WTC11 (cell line): ENCODE results near the gene COL6A6. TPM values are rescaled to one million over a fixed set of nuclear protein-coding genes. Genes with fewer than 3 reads are reported as not detected.

ENCODE experiments used
- ATAC-seq: fragments of 200-7000 bp; cut with Tn5 transposase; 2 replicates; pipeline ENCODE4 v1.10.0; 2021; ENCODE audit warnings: mild to moderate bottlenecking, moderate library complexity
- CTCF ChIA-PET: fragments of 300-600 bp; sonication (Branson Sonifier 250); formaldehyde crosslinking; loops from one replicate; lab custom pipeline; 2021; ENCODE audit warnings: antibody characterized with exemption; lab: Charles Lee
- POLR2A ChIA-PET: fragments of 350-600 bp; sonication (Branson Sonifier 250); formaldehyde crosslinking; loops from one replicate; lab custom pipeline; 2021; ENCODE audit warnings: antibody characterized with exemption; lab: Charles Lee
- DNase-seq: peaks from one replicate; pipeline ENCODE4 v3.0.0; 2021; ENCODE audit warnings: low spot score
- H3K27ac Mint-ChIP-seq: 2 replicates; pipeline ENCODE4 v1.8.0; 2021; ENCODE audit warnings: mixed read lengths
- H3K27me3 Mint-ChIP-seq: 2 replicates; pipeline ENCODE4 v1.8.0; 2021; ENCODE audit warnings: low read depth, mild to moderate bottlenecking, moderate library complexity, mixed read lengths
- H3K36me3 Mint-ChIP-seq: 2 replicates; pipeline ENCODE4 v1.8.0; 2021; ENCODE audit warnings: mixed read lengths
- H3K4me1 Mint-ChIP-seq: 2 replicates; pipeline ENCODE4 v1.8.0; 2022; ENCODE audit warnings: mixed read lengths
- H3K4me3 Mint-ChIP-seq: 2 replicates; pipeline ENCODE4 v1.8.0; 2021; ENCODE audit warnings: mild to moderate bottlenecking, moderate library complexity, mixed read lengths
- H3K9me3 Mint-ChIP-seq: 2 replicates; pipeline ENCODE4 v1.8.0; 2021; ENCODE audit warnings: mixed read lengths
- ELF4 ChIP-seq: sonication (generic); formaldehyde crosslinking; IDR thresholded peaks from 2 replicates; pipeline ENCODE4 v1.8.1; 2022; ENCODE audit warnings: low read depth, mild to moderate bottlenecking, moderate library complexity, missing genetic modification reagents
- NFE2L1 ChIP-seq: sonication (generic); formaldehyde crosslinking; IDR thresholded peaks from 2 replicates; pipeline ENCODE4 v1.8.1; 2023; ENCODE audit warnings: missing genetic modification reagents
- NFYB ChIP-seq: sonication (generic); formaldehyde crosslinking; conservative IDR thresholded peaks from 2 replicates; pipeline ENCODE4 v1.8.0; 2022; ENCODE audit warnings: low read depth, missing genetic modification reagents
- NR1H2 ChIP-seq: sonication (generic); formaldehyde crosslinking; IDR thresholded peaks from 2 replicates; pipeline ENCODE4 v1.9.0; 2021; ENCODE audit warnings: mild to moderate bottlenecking, moderate library complexity, missing genetic modification reagents
- RORB ChIP-seq: fragments of 250-450 bp; sonication (Bioruptor Pico); IDR thresholded peaks from 2 replicates; pipeline ENCODE4 v1.9.0; 2021; ENCODE audit warnings: mild to moderate bottlenecking
- SOX15 ChIP-seq: fragments of 250-450 bp; sonication (Bioruptor Pico); IDR thresholded peaks from 2 replicates; pipeline ENCODE4 v1.9.0; 2021; ENCODE audit warnings: mild to moderate bottlenecking
- ZBTB21 ChIP-seq: sonication (generic); formaldehyde crosslinking; IDR thresholded peaks from 2 replicates; pipeline ENCODE4 v1.8.1; 2023; ENCODE audit warnings: mild to moderate bottlenecking, missing genetic modification reagents, borderline replicate concordance
- ZNF138 ChIP-seq: sonication (generic); formaldehyde crosslinking; conservative IDR thresholded peaks from 2 replicates; pipeline ENCODE4 v1.8.1; 2022; ENCODE audit warnings: mild to moderate bottlenecking, moderate library complexity, missing genetic modification reagents
- ZNF219 ChIP-seq: sonication (generic); formaldehyde crosslinking; IDR thresholded peaks from 2 replicates; pipeline ENCODE4 v1.8.0; 2023; ENCODE audit warnings: missing genetic modification reagents, mild to moderate bottlenecking, borderline replicate concordance
- ZNF317 ChIP-seq: sonication (generic); formaldehyde crosslinking; IDR thresholded peaks from 2 replicates; pipeline ENCODE4 v1.8.1; 2023; ENCODE audit warnings: low read depth, mild to moderate bottlenecking, moderate library complexity, missing genetic modification reagents, borderline replicate concordance
- total RNA-seq: library from RNA; stranded (reverse); gene quantifications from 3 replicates; pipeline ENCODE4 v1.2.3, GENCODE V29; 2021
- TF ChIP-seq, protein P1 (sequence below): sonication (generic); formaldehyde crosslinking; IDR thresholded peaks from 2 replicates; pipeline ENCODE4 v1.8.0; 2022; ENCODE audit warnings: missing genetic modification reagents
- TF ChIP-seq, protein P2 (sequence below): sonication (generic); formaldehyde crosslinking; IDR thresholded peaks from 2 replicates; pipeline ENCODE4 v1.8.0; 2023; ENCODE audit warnings: missing genetic modification reagents
- TF ChIP-seq, protein P3 (sequence below): sonication (generic); formaldehyde crosslinking; conservative IDR thresholded peaks from 2 replicates; pipeline ENCODE4 v1.8.1; 2023; ENCODE audit warnings: mild to moderate bottlenecking, low read depth, missing genetic modification reagents, moderate library complexity
- TF ChIP-seq, protein P4 (sequence below): sonication (generic); formaldehyde crosslinking; conservative IDR thresholded peaks from 2 replicates; pipeline ENCODE4 v1.8.1; 2022; ENCODE audit warnings: mild to moderate bottlenecking, missing genetic modification reagents
- TF ChIP-seq, protein P5 (sequence below): sonication (generic); formaldehyde crosslinking; IDR thresholded peaks from 2 replicates; pipeline ENCODE4 v1.8.0; 2023; ENCODE audit warnings: missing genetic modification reagents, mild to moderate bottlenecking, borderline replicate concordance
- TF ChIP-seq, protein P6 (sequence below): sonication (generic); formaldehyde crosslinking; IDR thresholded peaks from 2 replicates; pipeline ENCODE4 v1.8.1; 2022; ENCODE audit warnings: low read depth, missing genetic modification reagents, borderline replicate concordance
- TF ChIP-seq, protein P7 (sequence below): sonication (generic); formaldehyde crosslinking; IDR thresholded peaks from 2 replicates; pipeline ENCODE4 v1.8.1; 2023; ENCODE audit warnings: mild to moderate bottlenecking, missing genetic modification reagents, borderline replicate concordance

Gene COL6A6
- total RNA-seq, 1 experiment from 2014 or later = 0.09 TPM

DNA sequence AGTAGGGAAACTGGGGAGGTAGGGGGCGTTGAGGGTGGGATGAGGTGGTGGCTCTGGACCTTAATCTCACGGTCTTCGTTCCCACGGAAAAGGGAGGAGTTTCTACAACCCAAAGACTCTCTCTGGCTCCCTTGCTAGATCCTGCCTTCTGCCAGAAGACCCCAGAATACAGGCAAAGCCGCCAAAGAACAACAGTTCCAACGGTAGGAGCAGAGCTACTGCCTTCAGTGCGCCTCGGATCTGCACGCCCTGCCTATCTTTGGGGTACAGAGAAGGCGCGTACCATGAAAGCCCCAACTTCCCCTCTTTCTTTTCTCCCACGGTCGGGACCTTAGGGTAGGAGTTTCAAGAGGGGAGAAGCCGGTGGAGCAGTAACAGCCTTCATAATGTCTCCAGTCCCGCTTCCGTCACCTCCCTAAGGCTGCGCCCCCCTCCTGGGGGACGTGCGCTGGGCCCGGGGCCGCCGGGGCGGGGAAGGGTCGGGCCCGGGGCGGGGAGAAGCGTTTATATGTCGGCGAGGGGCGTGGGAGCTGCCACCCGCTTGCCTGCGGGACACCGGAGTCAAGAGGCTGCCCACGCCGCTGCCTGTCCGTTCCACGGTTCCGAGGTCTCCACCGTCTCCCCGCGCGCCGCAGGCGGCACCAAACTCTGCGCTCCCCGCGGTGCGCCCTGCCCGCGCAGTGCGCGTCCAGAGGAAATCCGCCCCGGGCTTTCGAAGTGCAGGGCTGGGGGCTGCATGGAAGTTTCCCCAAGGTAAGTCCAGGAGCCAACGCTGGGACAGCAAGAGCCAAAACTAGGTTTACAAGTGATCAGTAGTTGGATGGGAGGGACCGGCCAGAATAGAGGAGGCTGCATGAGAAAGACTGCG is at the start of gene COL6A6 (continued):
- TF ChIP-seq, protein P1, sequence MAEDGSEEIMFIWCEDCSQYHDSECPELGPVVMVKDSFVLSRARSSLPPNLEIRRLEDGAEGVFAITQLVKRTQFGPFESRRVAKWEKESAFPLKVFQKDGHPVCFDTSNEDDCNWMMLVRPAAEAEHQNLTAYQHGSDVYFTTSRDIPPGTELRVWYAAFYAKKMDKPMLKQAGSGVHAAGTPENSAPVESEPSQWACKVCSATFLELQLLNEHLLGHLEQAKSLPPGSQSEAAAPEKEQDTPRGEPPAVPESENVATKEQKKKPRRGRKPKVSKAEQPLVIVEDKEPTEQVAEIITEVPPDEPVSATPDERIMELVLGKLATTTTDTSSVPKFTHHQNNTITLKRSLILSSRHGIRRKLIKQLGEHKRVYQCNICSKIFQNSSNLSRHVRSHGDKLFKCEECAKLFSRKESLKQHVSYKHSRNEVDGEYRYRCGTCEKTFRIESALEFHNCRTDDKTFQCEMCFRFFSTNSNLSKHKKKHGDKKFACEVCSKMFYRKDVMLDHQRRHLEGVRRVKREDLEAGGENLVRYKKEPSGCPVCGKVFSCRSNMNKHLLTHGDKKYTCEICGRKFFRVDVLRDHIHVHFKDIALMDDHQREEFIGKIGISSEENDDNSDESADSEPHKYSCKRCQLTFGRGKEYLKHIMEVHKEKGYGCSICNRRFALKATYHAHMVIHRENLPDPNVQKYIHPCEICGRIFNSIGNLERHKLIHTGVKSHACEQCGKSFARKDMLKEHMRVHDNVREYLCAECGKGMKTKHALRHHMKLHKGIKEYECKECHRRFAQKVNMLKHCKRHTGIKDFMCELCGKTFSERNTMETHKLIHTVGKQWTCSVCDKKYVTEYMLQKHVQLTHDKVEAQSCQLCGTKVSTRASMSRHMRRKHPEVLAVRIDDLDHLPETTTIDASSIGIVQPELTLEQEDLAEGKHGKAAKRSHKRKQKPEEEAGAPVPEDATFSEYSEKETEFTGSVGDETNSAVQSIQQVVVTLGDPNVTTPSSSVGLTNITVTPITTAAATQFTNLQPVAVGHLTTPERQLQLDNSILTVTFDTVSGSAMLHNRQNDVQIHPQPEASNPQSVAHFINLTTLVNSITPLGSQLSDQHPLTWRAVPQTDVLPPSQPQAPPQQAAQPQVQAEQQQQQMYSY (CRISPR knock-in tag) = peak; percentile 94

DNA sequence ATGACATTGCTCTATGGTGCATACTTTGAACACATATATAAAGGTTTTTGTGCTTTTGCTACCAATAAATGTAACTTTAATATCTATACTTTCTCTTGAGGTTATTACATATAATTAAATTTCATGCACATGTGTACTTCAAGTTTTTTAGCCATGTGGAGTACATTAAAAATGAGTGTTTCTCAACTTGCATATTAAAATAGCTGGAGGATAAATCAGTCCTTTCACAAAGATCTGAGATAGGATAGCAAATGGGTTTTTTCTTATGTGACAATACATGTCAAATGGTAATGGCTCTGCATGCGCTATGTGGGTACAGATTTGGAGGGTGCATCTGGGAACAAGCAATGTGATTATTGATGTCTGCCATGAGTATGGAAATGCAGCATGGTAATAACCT is 48.7 kb upstream of the COL6A6 start:
- H3K27ac Mint-ChIP-seq = no peak overlapping the region
- no peaks in the 10 kb centered on the region for H3K27me3 Mint-ChIP-seq
- no peak overlapping the region for H3K4me3 Mint-ChIP-seq
- 0 out of 2 replicates have a peak, but pooled peaks cover 2% of the 10 kb centered on the region for H3K4me1 Mint-ChIP-seq
- no peaks in the 10 kb centered on the region for H3K9me3 Mint-ChIP-seq
- ChIA-PET POLR2A (no interaction called here), CTCF (no interaction called here)
- DNase-seq (no peak), ATAC-seq (no peak)
- H3K36me3 Mint-ChIP-seq = no peaks in the 10 kb centered on the region
- TF ChIP-seq ZNF219 (CRISPR knock-in tag) (no peak), NFE2L1 (no peak), NR1H2 (CRISPR knock-in tag) (no peak), RORB (CRISPR knock-in tag) (no peak), ZNF138 (CRISPR knock-in tag) (no peak), ZNF317 (CRISPR knock-in tag) (no peak), SOX15 (CRISPR knock-in tag) (no peak), NFYB (CRISPR knock-in tag) (no peak), ZBTB21 (CRISPR knock-in tag) (no peak), ELF4 (CRISPR knock-in tag) (no peak)
- TF ChIP-seq, protein P2, sequence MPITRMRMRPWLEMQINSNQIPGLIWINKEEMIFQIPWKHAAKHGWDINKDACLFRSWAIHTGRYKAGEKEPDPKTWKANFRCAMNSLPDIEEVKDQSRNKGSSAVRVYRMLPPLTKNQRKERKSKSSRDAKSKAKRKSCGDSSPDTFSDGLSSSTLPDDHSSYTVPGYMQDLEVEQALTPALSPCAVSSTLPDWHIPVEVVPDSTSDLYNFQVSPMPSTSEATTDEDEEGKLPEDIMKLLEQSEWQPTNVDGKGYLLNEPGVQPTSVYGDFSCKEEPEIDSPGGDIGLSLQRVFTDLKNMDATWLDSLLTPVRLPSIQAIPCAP (CRISPR knock-in tag) = no peak
- TF ChIP-seq, protein P3, sequence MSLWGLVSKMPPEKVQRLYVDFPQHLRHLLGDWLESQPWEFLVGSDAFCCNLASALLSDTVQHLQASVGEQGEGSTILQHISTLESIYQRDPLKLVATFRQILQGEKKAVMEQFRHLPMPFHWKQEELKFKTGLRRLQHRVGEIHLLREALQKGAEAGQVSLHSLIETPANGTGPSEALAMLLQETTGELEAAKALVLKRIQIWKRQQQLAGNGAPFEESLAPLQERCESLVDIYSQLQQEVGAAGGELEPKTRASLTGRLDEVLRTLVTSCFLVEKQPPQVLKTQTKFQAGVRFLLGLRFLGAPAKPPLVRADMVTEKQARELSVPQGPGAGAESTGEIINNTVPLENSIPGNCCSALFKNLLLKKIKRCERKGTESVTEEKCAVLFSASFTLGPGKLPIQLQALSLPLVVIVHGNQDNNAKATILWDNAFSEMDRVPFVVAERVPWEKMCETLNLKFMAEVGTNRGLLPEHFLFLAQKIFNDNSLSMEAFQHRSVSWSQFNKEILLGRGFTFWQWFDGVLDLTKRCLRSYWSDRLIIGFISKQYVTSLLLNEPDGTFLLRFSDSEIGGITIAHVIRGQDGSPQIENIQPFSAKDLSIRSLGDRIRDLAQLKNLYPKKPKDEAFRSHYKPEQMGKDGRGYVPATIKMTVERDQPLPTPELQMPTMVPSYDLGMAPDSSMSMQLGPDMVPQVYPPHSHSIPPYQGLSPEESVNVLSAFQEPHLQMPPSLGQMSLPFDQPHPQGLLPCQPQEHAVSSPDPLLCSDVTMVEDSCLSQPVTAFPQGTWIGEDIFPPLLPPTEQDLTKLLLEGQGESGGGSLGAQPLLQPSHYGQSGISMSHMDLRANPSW (CRISPR knock-in tag) = no peak
- TF ChIP-seq, protein P4, sequence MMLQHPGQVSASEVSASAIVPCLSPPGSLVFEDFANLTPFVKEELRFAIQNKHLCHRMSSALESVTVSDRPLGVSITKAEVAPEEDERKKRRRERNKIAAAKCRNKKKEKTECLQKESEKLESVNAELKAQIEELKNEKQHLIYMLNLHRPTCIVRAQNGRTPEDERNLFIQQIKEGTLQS = no peak
- TF ChIP-seq, protein P5, sequence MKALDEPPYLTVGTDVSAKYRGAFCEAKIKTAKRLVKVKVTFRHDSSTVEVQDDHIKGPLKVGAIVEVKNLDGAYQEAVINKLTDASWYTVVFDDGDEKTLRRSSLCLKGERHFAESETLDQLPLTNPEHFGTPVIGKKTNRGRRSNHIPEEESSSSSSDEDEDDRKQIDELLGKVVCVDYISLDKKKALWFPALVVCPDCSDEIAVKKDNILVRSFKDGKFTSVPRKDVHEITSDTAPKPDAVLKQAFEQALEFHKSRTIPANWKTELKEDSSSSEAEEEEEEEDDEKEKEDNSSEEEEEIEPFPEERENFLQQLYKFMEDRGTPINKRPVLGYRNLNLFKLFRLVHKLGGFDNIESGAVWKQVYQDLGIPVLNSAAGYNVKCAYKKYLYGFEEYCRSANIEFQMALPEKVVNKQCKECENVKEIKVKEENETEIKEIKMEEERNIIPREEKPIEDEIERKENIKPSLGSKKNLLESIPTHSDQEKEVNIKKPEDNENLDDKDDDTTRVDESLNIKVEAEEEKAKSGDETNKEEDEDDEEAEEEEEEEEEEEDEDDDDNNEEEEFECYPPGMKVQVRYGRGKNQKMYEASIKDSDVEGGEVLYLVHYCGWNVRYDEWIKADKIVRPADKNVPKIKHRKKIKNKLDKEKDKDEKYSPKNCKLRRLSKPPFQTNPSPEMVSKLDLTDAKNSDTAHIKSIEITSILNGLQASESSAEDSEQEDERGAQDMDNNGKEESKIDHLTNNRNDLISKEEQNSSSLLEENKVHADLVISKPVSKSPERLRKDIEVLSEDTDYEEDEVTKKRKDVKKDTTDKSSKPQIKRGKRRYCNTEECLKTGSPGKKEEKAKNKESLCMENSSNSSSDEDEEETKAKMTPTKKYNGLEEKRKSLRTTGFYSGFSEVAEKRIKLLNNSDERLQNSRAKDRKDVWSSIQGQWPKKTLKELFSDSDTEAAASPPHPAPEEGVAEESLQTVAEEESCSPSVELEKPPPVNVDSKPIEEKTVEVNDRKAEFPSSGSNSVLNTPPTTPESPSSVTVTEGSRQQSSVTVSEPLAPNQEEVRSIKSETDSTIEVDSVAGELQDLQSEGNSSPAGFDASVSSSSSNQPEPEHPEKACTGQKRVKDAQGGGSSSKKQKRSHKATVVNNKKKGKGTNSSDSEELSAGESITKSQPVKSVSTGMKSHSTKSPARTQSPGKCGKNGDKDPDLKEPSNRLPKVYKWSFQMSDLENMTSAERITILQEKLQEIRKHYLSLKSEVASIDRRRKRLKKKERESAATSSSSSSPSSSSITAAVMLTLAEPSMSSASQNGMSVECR = no peak
- TF ChIP-seq, protein P6, sequence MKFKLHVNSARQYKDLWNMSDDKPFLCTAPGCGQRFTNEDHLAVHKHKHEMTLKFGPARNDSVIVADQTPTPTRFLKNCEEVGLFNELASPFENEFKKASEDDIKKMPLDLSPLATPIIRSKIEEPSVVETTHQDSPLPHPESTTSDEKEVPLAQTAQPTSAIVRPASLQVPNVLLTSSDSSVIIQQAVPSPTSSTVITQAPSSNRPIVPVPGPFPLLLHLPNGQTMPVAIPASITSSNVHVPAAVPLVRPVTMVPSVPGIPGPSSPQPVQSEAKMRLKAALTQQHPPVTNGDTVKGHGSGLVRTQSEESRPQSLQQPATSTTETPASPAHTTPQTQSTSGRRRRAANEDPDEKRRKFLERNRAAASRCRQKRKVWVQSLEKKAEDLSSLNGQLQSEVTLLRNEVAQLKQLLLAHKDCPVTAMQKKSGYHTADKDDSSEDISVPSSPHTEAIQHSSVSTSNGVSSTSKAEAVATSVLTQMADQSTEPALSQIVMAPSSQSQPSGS (CRISPR knock-in tag) = no peak
- TF ChIP-seq, protein P7, sequence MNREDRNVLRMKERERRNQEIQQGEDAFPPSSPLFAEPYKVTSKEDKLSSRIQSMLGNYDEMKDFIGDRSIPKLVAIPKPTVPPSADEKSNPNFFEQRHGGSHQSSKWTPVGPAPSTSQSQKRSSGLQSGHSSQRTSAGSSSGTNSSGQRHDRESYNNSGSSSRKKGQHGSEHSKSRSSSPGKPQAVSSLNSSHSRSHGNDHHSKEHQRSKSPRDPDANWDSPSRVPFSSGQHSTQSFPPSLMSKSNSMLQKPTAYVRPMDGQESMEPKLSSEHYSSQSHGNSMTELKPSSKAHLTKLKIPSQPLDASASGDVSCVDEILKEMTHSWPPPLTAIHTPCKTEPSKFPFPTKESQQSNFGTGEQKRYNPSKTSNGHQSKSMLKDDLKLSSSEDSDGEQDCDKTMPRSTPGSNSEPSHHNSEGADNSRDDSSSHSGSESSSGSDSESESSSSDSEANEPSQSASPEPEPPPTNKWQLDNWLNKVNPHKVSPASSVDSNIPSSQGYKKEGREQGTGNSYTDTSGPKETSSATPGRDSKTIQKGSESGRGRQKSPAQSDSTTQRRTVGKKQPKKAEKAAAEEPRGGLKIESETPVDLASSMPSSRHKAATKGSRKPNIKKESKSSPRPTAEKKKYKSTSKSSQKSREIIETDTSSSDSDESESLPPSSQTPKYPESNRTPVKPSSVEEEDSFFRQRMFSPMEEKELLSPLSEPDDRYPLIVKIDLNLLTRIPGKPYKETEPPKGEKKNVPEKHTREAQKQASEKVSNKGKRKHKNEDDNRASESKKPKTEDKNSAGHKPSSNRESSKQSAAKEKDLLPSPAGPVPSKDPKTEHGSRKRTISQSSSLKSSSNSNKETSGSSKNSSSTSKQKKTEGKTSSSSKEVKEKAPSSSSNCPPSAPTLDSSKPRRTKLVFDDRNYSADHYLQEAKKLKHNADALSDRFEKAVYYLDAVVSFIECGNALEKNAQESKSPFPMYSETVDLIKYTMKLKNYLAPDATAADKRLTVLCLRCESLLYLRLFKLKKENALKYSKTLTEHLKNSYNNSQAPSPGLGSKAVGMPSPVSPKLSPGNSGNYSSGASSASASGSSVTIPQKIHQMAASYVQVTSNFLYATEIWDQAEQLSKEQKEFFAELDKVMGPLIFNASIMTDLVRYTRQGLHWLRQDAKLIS (CRISPR knock-in tag) = no peak
